GM21526 (cell line): ENCODE measurements around the gene AMACR.
A peak's percentile ranks its signal among the peaks of the same experiment; 100 is the strongest.
"Not testable (repeated sequence)": the region's sequence is repeated elsewhere in the genome, so short reads cannot be mapped to it uniquely, and the experiment has no call there.

Experiments
- ATAC-seq: cut with Tn5 transposase; IDR thresholded peaks from one replicate; pipeline ENCODE4 v1.9.1; 2021; ENCODE audit warnings: moderate library complexity; ENCODE audit not compliant: unreplicated experiment, low FRiP score

The AMACR gene

GRCh38 chr5:33975852-33976251, 32.0 kb downstream of the AMACR start:
- ATAC-seq: no peak

GRCh38 chr5:33973271-33973670, 34.6 kb downstream of the AMACR start:
- peak; percentile 52 for ATAC-seq

GRCh38 chr5:33969572-33970452, 38.0 kb downstream of the AMACR start:
- ATAC-seq: peak; percentile 66

DNA sequence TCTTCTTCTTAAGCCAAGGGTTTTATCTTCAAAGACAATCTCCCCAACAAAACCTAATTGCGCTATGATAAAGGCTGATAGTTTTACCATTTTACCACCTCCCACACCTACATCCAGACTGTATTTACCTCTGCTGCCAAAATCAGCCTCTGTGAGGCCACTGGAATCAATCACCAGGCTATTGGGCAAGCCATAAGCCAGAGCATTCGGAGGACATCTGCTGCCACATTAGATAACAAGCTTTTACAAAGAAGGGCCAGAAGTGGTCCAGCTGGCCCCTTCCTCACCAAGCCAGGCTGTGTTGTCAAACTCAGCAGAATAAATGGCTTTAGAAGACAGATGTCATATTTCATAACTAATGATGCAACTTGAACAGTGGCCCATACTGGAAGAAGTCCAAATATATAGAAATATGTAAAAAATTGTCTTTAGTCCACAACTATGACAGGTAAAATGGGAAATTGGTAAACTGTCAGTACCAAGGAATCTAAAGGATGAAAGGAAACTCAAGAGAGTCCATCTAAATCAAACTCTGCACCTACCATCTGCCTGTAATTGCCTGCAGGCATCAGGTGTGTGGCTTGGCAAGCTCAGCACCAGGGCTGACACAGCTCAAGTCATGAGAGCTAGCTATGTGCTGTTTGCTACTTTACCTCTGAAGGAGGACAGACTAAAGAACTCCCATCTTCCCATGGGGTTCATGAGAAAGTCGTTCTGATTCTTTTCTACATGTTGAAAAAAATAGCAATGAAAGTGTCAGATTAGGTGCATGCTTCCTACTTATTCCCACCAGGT, 39.4 kb downstream of the AMACR start:
- ATAC-seq: no peak

DNA sequence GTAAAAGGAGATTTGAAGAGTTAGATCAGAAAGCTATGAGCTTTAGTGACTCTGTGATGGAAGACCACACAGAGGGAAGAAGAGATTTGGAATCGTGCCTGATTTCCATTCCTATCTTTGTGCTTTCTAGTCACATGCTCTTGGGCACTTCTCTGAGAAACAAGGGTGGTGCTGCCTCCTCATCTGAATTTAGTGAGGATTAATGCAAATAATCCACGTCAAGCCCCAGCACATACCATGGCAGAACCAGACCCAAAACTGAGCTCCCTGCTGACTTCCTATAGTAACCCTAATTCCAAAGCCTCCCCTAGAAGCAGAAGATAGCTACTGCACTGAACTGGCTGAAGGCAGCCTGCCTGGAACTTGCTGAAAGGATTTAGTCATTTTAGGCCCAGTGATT, 41.0 kb downstream of the AMACR start:
- ATAC-seq: no peak

DNA sequence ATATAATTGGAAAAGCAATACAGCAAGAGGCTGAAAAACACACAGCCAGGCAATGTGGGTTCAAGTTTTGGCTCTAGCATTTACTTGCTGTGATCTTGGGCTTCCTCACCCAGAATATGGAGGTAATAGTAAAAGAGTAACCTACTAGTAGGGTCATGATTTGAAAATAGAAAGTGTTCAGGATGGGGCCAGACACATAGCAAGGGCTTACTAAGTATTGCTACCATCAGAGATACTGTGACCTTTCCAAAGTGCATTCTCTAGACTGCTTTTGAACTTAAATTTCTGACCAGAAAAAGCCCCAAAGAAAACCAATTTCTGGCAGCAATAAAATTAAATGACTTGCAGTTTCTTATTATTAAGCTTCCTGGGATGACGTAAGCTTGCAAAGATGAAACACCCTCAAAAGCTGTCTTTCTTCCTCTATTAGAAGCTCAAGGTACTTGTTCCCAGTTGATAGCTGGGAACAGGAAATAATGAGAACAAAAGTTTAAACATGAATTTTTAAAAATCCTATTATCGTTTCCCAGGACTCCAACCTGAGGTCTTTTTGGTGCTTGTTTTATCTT, 43.6 kb downstream of the AMACR start:
- no peak for ATAC-seq

- ATAC-seq: no peak
Observed at GRCh38 chr5:33958176-33958575, 49.7 kb downstream of the AMACR start.

GRCh38 chr5:33957577-33958150, 50.2 kb downstream of the AMACR start:
- no peak for ATAC-seq

DNA sequence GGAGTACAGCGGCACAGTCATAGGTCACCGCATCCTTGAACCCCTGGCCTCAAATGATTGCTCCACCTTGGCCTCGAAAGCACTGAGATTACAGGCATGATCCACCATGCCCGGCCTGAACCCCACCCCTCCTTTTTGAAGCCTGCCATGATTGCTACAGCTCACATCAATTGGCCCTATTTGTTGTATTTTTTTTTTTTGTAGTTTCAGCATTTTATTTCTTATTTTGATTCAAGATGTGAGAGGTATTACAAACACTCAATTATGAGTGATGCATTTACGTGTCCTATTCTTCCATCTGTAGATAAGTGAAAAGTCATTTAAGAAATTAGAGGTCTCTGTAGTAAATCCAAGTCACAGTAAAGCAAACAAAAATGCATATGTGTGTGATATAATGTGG, 55.7 kb downstream of the AMACR start:
- not testable (repeated sequence) for ATAC-seq

- no peak for ATAC-seq
Observed at GRCh38 chr5:33944543-33945132, 63.2 kb downstream of the AMACR start.

- ATAC-seq: no peak
Observed at GRCh38 chr5:33941090-33941489, 66.8 kb downstream of the AMACR start.

DNA sequence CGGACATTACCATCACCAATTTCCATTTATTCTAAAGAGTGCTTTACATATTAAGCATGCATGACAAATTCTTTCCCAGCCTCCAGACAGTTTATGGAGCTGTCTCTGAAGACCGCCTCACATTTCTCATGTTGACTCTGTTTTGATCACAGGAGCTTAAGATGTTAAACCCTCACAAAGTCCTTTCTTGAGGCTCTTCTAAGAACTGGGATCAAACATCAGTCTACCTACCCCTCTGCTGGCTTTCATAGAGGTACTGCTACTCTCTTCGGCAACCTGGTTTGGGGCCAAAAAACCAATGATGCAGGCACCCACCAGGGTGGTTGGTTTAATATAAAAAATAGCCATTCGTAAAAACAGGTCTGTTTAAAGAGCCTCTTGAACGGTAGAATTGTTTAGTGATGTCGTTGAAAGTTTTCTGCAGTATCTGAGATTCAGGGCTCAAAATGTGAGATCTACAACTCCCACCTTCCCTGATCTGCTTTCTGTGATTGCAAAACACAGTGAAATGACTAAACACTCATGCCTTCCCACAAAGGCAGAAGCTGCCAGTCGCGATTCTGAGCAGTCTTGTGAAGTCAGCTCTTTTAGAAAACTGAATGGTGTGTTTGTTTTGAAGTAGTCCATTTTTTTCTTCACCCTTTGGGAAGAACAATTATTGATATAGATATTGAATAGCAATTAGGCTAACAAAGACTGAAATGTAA, 68.1 kb downstream of the AMACR start:
- no peak for ATAC-seq

DNA sequence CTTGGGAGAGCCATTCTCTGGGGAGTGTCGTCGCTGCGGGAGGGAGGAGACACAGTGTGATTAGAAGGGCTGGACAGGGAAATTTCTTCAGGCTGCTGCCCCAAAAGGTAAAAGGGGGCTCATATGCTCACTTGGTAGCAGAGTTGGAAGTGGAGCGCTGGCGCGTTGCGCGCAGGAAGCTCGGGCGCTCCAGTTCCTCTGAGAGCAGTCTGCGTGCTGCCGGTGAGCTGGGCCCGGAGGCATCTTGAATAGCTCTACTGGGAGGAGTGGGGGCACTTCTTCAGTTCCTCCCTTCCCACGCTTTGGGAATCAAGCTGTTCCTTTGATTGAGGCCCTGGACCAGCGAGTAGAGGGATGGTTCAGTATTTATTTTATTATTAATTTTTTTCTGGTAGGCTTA, 69.0 kb downstream of the AMACR start:
- no peak for ATAC-seq

DNA sequence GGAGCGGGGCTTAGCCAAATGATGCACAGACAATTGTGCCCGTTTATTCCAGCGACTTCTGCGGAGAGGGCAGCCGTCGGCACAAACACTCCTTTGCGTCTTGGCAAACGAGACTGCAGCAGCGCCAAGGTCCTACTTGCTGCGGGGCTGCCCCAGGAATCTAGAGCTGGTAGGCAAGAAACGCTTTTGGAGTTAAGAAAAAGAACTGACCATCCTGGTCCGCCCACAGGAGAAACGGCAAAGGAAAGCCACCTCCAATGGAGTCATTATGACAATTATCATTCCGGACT, 69.4 kb downstream of the AMACR start:
- ATAC-seq: no peak

DNA sequence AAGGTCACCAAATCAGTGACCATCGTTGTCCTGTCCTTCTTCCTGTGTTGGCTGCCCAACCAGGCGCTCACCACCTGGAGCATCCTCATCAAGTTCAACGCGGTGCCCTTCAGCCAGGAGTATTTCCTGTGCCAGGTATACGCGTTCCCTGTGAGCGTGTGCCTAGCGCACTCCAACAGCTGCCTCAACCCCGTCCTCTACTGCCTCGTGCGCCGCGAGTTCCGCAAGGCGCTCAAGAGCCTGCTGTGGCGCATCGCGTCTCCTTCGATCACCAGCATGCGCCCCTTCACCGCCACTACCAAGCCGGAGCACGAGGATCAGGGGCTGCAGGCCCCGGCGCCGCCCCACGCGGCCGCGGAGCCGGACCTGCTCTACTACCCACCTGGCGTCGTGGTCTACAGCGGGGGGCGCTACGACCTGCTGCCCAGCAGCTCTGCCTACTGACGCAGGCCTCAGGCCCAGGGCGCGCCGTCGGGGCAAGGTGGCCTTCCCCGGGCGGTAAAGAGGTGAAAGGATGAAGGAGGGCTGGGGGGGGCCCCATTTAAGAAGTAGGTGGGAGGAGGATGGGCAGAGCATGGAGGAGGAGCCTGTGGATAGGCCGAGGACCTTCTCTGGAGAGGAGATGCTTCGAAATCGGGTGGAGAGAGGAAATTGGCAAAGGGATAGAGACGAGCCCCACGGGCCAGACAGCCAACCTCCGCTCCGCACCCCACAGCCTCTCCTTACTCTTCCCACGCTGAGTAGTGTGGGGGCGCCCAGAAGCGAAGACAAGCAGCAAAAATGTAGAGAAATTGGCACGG, 69.9 kb downstream of the AMACR start:
- no peak for ATAC-seq

GRCh38 chr5:33937017-33937706, 70.7 kb downstream of the AMACR start:
- no peak for ATAC-seq

- ATAC-seq: no peak
Observed at GRCh38 chr5:33936381-33937016, 71.4 kb downstream of the AMACR start, which contains the start of gene RXFP3. RXFP3 (plus strand) TSS chr5:33936386; CDS start chr5:33936741, 355 bp downstream.
